Measurements from ENCODE around the gene TTC14.

Gene TTC14

GRCh38 chr3:180633722-180634121 is 31.8 kb downstream of the TTC14 start:
- no peak for DNase-seq (ENCODE audit: low spot score)

GRCh38 chr3:180640987-180641386 is 39.0 kb downstream of the TTC14 start:
- DNase-seq (ENCODE audit: low spot score) = no peak

GRCh38 chr3:180646187-180646790 is 44.3 kb downstream of the TTC14 start:
- no peak for DNase-seq (ENCODE audit: low spot score)

DNA sequence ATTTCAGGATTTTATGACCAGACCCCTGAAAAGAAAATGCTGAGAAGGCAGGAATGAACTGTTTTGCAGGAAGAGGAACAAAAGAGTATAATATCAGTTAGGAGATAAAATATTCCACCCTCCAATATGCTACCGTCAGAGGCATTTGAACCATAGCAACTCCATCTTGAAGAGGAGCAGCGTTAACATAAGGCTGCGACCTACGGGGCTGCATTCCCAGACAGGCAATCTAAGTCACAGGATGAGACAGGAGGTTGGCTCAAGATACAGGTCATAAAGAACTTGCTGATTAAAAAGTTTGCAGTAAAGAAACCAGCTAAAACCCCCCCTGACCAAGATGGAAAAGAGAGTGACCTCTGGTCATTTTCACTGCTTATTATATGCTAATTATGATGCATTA is 54.4 kb downstream of the TTC14 start:
- DNase-seq (ENCODE audit: low spot score) = no peak

DNA sequence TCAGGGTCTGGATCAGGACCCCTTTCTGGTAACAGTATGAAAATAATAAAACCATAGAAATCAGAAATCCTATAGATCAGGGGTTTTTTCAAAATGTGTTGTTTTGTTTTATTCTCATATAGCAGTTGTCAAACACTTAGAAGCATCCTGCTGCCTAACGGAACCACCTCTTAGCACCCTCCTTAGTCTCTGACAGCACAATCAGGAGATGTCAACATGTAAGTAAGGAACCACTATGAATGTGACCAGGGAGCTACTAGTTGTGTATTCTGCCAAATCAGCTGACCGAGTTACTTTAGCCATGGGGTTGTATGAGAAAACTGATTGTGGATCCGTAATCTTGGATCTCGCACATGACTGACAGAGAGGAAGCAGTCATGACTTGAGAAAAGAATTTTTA is 55.1 kb downstream of the TTC14 start:
- DNase-seq (ENCODE audit: low spot score) = no peak

Data from GM03348 (cell line).